Parathyroid adenoma (tissue), 2 donors: Measurements from ENCODE around the gene APAF1.

Experiments
- H2AFZ ChIP-seq: fragments of 300-600 bp; sonication (generic); one replicate; pipeline ENCODE4 v1.7.0; 2017; ENCODE audit warnings: antibody characterized with exemption, mild to moderate bottlenecking
- H3K27ac ChIP-seq: fragments of 300-600 bp; sonication (generic); one replicate; pipeline ENCODE4 v1.7.0; 2017
- H3K27me3 ChIP-seq: fragments of 300-600 bp; sonication (generic); one replicate; pipeline ENCODE4 v1.7.0; 2017; ENCODE audit warnings: low read length; ENCODE audit not compliant: control insufficient read depth, insufficient read depth
- H3K36me3 ChIP-seq: fragments of 300-600 bp; sonication (generic); one replicate; pipeline ENCODE4 v1.7.0; 2017; ENCODE audit warnings: low read length; ENCODE audit not compliant: control insufficient read depth, insufficient read depth
- H3K4me1 ChIP-seq: fragments of 300-600 bp; sonication (generic); one replicate; pipeline ENCODE4 v1.7.0; 2017; ENCODE audit warnings: control low read depth
- H3K4me2 ChIP-seq: fragments of 300-600 bp; sonication (generic); one replicate; pipeline ENCODE4 v1.7.0; 2017; ENCODE audit warnings: low read length
- H3K4me3 ChIP-seq: fragments of 300-600 bp; sonication (generic); one replicate; pipeline ENCODE4 v1.7.0; 2017; ENCODE audit warnings: low read depth, low read length
- H3K79me2 ChIP-seq: fragments of 300-600 bp; sonication (generic); one replicate; pipeline ENCODE4 v1.7.0; 2017; ENCODE audit warnings: control low read depth
- H3K9ac ChIP-seq: fragments of 300-600 bp; sonication (generic); one replicate; pipeline ENCODE4 v1.7.0; 2017; ENCODE audit warnings: mild to moderate bottlenecking
- H3K9me3 ChIP-seq: fragments of 300-600 bp; sonication (generic); one replicate; pipeline ENCODE4 v1.7.0; 2017; ENCODE audit warnings: low read length; ENCODE audit not compliant: control insufficient read depth
- TF ChIP-seq, protein P1 (sequence below): fragments of 300-600 bp; sonication (generic); IDR thresholded peaks from one replicate; pipeline ENCODE4 v1.7.0; 2017; ENCODE audit warnings: antibody characterized with exemption, mild to moderate bottlenecking
- donor health status: primary hyperparathyroidism.

The APAF1 gene

DNA sequence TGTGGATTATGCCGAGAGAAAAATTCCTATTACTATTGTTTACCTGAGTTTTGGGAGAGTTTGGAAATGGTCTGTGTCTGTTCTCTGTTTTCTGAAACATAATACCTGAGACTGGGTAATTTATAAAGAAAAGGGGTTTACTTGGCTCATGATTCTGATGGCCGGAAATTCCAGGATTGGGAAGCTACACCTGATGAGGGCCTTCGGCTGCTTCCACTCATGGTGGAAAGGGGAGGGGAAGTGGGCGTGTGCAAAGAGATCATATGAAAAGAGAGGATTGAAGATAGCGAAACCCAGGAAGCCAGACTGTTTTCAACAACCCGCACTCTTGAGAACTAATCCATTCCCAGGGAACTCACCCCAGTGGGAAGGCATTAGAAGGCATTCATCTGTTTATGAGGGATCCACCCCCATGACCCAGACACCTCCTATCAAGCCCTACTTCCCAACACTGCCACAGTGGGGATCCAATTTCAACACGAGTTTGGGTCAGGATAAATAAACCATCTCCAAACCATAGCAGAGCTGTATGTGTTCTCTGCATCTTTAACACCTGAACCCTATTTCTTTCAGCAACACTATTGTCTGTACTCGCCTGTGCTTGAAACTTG, 51.1 kb downstream of the APAF1 start:
- H3K9ac ChIP-seq: no peak overlapping the region
- TF ChIP-seq, protein P1, sequence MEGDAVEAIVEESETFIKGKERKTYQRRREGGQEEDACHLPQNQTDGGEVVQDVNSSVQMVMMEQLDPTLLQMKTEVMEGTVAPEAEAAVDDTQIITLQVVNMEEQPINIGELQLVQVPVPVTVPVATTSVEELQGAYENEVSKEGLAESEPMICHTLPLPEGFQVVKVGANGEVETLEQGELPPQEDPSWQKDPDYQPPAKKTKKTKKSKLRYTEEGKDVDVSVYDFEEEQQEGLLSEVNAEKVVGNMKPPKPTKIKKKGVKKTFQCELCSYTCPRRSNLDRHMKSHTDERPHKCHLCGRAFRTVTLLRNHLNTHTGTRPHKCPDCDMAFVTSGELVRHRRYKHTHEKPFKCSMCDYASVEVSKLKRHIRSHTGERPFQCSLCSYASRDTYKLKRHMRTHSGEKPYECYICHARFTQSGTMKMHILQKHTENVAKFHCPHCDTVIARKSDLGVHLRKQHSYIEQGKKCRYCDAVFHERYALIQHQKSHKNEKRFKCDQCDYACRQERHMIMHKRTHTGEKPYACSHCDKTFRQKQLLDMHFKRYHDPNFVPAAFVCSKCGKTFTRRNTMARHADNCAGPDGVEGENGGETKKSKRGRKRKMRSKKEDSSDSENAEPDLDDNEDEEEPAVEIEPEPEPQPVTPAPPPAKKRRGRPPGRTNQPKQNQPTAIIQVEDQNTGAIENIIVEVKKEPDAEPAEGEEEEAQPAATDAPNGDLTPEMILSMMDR: no peak
- peak overlapping the region; percentile 62 for H2AFZ ChIP-seq
- no peaks in the 10 kb centered on the region for H3K79me2 ChIP-seq
- H3K4me2 ChIP-seq: no peak overlapping the region
- no peaks in the 10 kb centered on the region for H3K9me3 ChIP-seq
- no peaks in the 10 kb centered on the region for H3K27me3 ChIP-seq
- peaks cover 22% of the 10 kb centered on the region for H3K4me1 ChIP-seq
- no peaks in the 10 kb centered on the region for H3K36me3 ChIP-seq
- H3K27ac ChIP-seq: peak overlapping the region; percentile 32
- no peak overlapping the region for H3K4me3 ChIP-seq

DNA sequence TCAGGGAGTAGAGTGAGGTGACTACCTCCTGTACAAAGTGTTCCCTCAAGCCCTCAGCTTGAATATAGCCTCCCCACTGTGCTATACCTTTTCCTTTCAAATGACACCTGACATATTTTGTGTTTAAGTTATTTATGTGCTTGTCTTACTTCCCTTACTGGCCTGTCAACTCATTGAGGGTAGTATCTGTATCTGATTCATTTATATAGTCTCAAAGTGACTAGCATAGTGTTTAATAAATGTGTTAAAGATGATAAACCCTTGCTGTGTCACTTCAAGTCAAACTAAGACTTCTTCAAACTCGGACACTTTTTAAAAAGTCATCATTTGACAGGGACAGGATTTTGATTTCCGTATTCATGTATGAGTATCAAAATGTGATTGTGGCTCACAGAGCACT, 52.1 kb downstream of the APAF1 start:
- H3K36me3 ChIP-seq: no peaks in the 10 kb centered on the region
- H3K9ac ChIP-seq: no peak overlapping the region
- no peak overlapping the region for H3K4me3 ChIP-seq
- H2AFZ ChIP-seq: no peak overlapping the region
- H3K9me3 ChIP-seq: no peaks in the 10 kb centered on the region
- no peaks in the 10 kb centered on the region for H3K79me2 ChIP-seq
- peaks cover 22% of the 10 kb centered on the region for H3K4me1 ChIP-seq
- H3K27ac ChIP-seq: no peak overlapping the region
- no peak overlapping the region for H3K4me2 ChIP-seq
- H3K27me3 ChIP-seq: no peaks in the 10 kb centered on the region
- TF ChIP-seq, protein P1: no peak

DNA sequence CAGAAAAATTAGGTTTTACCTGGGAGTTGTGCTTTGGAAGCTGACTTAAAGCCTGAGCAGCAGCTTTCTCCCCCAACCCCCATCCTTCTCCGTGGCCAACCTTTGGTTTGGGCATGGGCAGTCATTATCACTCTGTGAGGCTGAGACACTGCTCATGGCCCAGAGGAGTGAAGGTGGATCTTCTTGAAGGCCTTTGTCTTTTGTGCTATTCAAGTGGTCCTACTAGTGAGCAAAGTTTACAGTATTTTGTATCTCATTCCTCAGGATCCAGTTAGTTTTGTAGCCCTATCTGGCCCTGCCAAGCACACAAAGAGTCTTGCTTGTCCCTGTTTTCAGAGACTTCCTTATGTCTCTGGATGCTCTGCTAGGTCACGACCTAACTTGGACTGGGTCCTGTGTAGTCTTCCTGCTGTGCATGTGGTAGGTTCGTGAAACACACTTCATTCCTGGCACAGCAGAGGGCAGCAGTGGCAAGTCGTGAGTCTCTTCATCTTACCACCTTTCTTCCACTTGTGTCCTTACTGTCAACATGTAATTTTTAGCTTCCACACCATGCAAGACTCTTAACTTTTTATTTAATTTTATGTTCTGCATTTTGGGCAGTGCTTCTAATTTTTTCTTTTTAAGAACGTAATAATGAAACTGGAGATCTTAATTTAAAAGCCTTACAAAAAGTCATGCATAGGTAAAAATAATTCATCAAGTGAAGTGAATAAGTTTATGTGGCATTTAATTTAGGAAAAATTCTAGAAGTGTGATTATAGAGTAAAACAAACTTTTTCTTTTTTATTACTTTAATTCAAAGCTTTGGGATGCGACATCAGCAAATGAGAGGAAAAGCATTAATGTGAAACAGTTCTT, 53.7 kb downstream of the APAF1 start:
- H3K27ac ChIP-seq: peak overlapping the region; percentile 67
- TF ChIP-seq, protein P1: peak; percentile 67

DNA sequence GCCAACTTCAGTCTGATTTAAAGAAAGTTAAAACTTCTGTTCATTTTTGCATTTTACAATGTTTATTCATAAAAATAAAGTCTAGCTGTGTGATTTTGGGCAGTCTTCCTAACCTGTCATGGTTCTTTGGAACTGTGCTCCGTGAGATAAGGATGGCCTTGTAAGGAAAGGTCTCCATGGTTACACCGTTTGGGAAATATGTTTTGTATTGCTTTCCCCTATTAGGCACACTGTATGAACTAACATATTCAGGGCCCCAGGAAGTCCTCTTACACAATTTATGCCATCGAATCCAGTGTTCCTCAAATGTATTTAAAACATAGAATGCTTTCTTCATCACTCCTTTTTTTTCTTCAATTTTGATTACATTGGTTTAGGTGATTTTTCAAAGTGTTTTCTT, 54.5 kb downstream of the APAF1 start:
- Histone ChIP-seq H3K27me3 (no peaks in the 10 kb centered on the region), H2AFZ (peak overlapping the region; percentile 31), H3K4me2 (no peak overlapping the region), H3K36me3 (no peaks in the 10 kb centered on the region), H3K79me2 (no peaks in the 10 kb centered on the region), H3K4me1 (peaks cover 22% of the 10 kb centered on the region), H3K27ac (peak overlapping the region; percentile 67), H3K4me3 (no peak overlapping the region), H3K9ac (no peak overlapping the region), H3K9me3 (no peaks in the 10 kb centered on the region)
- TF ChIP-seq, protein P1: no peak

More for the DNA sequence above, 53.7 kb downstream of the APAF1 start:
- no peak overlapping the region for H3K4me2 ChIP-seq
- H3K79me2 ChIP-seq: no peaks in the 10 kb centered on the region
- H3K4me1 ChIP-seq: peaks cover 22% of the 10 kb centered on the region
- H2AFZ ChIP-seq: peak overlapping the region; percentile 31
- H3K36me3 ChIP-seq: no peaks in the 10 kb centered on the region
- H3K4me3 ChIP-seq: no peak overlapping the region
- H3K9me3 ChIP-seq: no peaks in the 10 kb centered on the region
- no peaks in the 10 kb centered on the region for H3K27me3 ChIP-seq
- no peak overlapping the region for H3K9ac ChIP-seq
